ENCODE results near the gene NBR1. TPM values are rescaled to one million over a fixed set of nuclear protein-coding genes. Genes with fewer than 3 reads are reported as not detected.

NBR1 gene
- total and polyA plus RNA-seq, 4 donors, result 18.2 to 74.6 (median 44.7) TPM

- DNase-seq (ENCODE audit: low spot score), result peak; percentile 93
- 1% methylated on average over 38 of the region's 38 CpGs for WGBS
- Histone ChIP-seq H3K9me3 (ENCODE audit: control insufficient read depth in 4 of 4, low read length in 3 of 4) (no peaks in the 10 kb centered on the region), H3K4me3 (ENCODE audit: low read depth in 1 of 3, low read length in 3 of 3) (peak within 1 kb of the TSS; percentile 54 to 95 (median 87)), H3K27ac (ENCODE audit: low read depth in 1 of 2, low read length in 2 of 2) (peak within 1 kb of the TSS; percentile 84 to 85), H3K27me3 (ENCODE audit: control insufficient read depth in 4 of 4, insufficient read depth in 4 of 4, low read length in 3 of 4) (no peaks in the 10 kb centered on the region), H3K36me3 (ENCODE audit: control insufficient read depth in 4 of 4, insufficient read depth in 3 of 4, low read depth in 1 of 4, low read length in 3 of 4) (peaks cover 0 to 2% (median 0%) of the 10 kb centered on the region in 4 donors), H3K4me1 (ENCODE audit: control insufficient read depth in 4 of 4, insufficient read depth in 4 of 4, low read length in 3 of 4) (peaks cover 10 to 35% (median 22%) of the 10 kb centered on the region in 4 donors), H3K9ac (ENCODE audit: low read depth in 1 of 2, low read length in 2 of 2) (peak within 1 kb of the TSS; percentile 88 to 97)
- TF ChIP-seq REST (IDR thresholded peaks at IDR 0.05) (peak; percentile 62), FOXA2 (IDR thresholded peaks at IDR 0.05) (peak; percentile 48), CTCF (IDR thresholded peaks at IDR 0.05; ENCODE audit: low read depth, low read length, missing input control) (no peak), RXRA (IDR thresholded peaks at IDR 0.05) (peak; percentile 88 to 92), JUND (IDR thresholded peaks at IDR 0.05) (peak; percentile 81 to 89), ATF3 (IDR thresholded peaks at IDR 0.05) (peak; percentile 90), ZBTB33 (IDR thresholded peaks at IDR 0.05) (peak; percentile 62), GABPA (IDR thresholded peaks at IDR 0.05 in 1 of 2, conservative IDR thresholded peaks at IDR 0.05 in 1 of 2) (peak; percentile 50 to 90), HNF4G (IDR thresholded peaks at IDR 0.05) (peak; percentile 39), SP1 (IDR thresholded peaks at IDR 0.05) (peak; percentile 95), TAF1 (conservative IDR thresholded peaks at IDR 0.05) (peak; percentile 92), YY1 (IDR thresholded peaks at IDR 0.05) (peak; percentile 67), FOXA1 (IDR thresholded peaks at IDR 0.05) (peak; percentile 31), HNF4A (conservative IDR thresholded peaks at IDR 0.05) (peak; percentile 77 to 83), EGR1 (IDR thresholded peaks at IDR 0.05; ENCODE audit: low read depth in 2 of 2) (peak; percentile 71 to 75), RAD21 (IDR thresholded peaks at IDR 0.05) (peak; percentile 64), NR2F2 (IDR thresholded peaks at IDR 0.05) (peak; percentile 78), MAX (IDR thresholded peaks at IDR 0.05) (peak; percentile 65)
Observed at GRCh38 chr17:43125133-43125966, 45.7 kb upstream of the NBR1 start, which contains the start of gene BRCA1. BRCA1 (minus strand) TSS chr17:43125364; CDS start chr17:43124096, 1,268 bp downstream.

Measured in liver (tissue), 9 donors.